HG02938 (cell line): Measurements from ENCODE around the gene DNAJB2.
"Not testable (repeated sequence)": the region's sequence is repeated elsewhere in the genome, so short reads cannot be mapped to it uniquely, and the experiment has no call there.

Experiments used
- ATAC-seq: cut with Tn5 transposase; IDR thresholded peaks from one replicate; pipeline ENCODE4 v1.9.1; 2021; ENCODE audit warnings: mild to moderate bottlenecking, moderate library complexity; ENCODE audit not compliant: unreplicated experiment

Gene DNAJB2

GRCh38 chr2:219254590-219255201 lies 24.5 kb upstream of the DNAJB2 start:
- peak; percentile 33 for ATAC-seq

GRCh38 chr2:219258942-219259341 lies 20.2 kb upstream of the DNAJB2 start:
- ATAC-seq: not testable (repeated sequence)

GRCh38 chr2:219261024-219261855 lies 17.9 kb upstream of the DNAJB2 start:
- ATAC-seq: no peak

- no peak for ATAC-seq
Observed at GRCh38 chr2:219266232-219266631, 12.9 kb upstream of the DNAJB2 start.

GRCh38 chr2:219266886-219267285 lies 12.3 kb upstream of the DNAJB2 start:
- ATAC-seq: no peak

GRCh38 chr2:219268294-219268693 lies 10.9 kb upstream of the DNAJB2 start:
- no peak for ATAC-seq

DNA sequence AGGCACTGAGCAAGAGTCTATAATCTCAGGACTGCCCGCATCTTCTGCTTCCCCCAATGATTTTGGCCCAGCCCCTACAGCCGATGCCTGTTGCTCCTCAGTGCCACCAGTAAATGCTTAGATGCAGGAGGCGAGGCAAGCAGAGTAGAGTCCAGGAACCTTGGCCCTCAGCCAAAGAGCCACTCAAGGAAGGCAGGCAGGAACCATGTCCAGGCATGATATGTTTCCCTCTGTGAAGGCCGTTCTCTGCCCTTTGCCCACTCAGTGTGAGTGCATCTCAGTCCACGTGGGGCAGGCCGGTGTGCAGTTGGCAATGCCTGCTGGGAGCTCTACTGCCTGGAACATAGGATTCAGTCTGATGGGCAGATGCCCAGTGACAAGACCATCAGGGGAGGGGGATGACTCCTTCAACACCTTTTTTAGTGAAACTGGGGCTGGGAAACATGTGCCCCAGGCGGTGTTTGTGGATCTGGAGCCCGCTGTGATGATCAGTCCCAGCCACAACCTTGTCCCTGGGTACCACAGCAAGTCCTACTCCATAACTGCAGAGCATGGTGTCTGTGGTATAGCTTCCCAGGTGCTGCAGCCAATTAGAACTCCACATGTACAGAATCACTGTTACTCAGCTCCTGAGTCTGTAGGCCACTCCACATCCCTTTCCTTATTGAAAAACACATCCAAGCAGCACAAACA lies 9.7 kb upstream of the DNAJB2 start:
- ATAC-seq: no peak

- ATAC-seq: no peak
Observed at GRCh38 chr2:219270055-219270372, 9.2 kb upstream of the DNAJB2 start.

DNA sequence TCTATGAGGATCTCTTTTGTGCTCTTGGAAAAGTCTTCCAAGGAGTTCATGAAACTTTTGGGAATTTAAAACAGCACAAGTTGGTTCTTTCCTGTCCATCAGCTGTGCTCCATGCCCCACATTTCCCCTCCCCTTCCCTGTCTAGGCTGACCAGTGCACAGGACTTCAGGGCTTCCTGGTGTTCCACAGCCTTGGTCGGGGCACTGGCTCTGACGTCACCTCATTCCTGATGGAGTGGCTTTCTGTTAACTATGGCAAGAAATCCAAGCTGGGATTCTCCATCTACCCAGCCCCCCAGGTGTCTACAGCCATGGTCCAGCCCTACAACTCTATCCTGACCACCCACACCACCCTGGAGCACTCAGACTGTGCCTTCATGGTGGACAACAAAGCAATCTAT lies 8.1 kb upstream of the DNAJB2 start:
- ATAC-seq: no peak

DNA sequence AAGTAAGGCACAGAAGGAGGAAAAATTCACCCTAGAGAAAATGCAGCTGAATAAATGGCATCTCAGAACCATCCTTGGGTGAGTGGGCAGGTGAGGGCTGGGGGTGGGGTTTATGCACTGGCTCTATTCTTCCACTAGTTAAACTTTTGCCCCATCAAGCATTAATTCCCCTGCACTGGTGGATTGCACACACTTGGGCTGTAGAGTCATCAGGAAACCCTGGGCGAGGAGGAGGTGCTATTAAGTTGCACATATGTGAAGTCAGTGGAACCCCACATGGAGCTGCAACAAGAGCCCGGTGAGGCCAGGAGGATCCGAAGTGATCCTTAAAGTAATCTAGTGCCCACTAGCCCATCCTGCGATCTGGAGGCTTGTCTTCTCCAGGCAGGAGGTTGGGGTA lies 6.8 kb upstream of the DNAJB2 start:
- no peak for ATAC-seq

DNA sequence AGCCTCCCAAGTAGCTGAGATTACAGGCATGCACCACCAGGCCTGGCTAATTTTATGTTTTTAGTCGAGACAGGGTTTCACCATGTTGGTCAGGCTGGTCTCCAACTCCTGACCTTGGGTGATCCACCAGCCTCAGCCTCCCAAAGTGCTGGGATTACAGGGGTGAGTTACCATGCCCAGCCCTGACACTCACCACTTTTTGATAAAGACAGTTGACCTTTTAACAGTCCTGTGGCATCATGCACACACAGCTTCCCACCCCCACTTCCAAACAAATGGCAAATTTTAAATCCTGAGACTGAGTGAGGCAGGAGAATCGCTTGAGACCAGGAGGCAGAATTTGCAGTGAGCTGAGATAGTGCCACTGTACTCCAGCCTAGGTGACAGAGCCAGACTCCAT lies 6.2 kb upstream of the DNAJB2 start:
- no peak for ATAC-seq

GRCh38 chr2:219273937-219274336 lies 5.2 kb upstream of the DNAJB2 start:
- no peak for ATAC-seq

DNA sequence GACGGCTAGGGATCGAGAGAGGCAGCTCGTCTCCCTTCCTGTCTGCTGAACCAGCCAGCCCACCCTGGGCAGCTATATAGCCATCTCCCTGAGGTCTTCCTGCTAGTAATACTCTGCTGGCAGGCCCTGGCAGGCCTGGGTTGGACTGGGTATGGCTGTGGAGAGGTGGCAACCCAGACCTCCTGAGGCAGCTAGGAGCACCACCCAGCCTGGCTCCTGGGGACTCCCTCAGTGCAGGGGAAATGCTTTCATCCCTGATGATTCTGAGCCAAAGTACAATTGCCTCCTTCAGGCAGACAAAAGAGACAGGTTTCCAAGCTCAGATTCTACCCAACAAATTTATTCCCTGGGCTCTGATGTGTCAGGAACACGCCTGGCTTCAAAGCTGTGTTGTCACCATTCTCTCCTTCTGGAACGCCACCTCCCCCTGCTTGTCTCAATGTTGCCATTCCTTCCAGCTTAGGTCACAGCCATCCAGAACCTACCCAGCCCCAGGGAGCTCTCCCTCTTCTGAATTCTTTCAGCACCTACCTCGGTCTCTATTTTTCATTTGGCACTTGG lies 4.7 kb upstream of the DNAJB2 start:
- no peak for ATAC-seq

DNA sequence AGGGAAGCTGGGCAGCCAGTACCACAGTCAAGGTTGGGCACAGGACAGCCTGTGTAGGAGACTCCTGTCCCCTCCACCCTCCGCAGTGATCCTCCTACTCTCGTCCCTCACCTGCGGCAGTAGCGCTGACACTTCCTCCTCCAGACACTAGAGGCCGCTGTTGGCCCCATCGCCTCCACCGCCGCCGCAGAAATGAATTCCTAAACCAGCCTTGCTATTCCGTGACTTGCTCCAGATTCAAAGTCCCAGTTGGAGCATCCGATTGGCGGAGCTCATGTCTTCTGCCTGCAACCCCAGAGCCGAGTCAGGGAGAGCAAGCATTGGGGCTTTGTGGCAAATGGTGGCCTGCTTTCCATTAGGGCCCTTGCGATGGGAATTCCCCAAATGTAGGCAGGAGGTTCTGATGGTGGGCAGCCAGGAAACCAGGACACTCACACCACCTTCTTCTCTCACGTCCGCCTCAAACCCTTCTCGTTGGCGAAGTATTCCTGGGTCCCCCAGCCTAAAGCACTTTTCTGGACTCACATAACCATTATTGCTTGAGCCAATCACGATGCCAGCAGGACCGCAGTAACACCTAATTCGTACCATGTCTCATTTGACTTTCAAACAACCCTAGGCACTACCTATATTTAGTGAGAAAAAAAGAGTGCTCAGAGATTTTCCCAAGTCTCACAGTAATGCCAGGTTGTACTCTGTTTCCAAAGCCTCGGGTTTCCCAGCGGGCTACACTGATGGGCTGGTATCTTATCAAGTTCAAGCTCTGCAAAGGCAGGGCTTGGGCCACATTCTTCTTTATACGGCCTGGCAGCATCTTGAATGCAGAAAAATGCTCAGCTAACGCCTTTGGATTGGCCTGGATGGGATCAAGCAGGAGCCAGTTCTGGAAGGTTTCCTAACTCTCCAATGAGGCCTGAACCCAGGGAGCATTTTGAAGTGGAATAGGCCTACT lies 1.2 kb upstream of the DNAJB2 start:
- no peak for ATAC-seq

- no peak for ATAC-seq
Observed at GRCh38 chr2:219278655-219279150, 463 bp upstream of the DNAJB2 start.

DNA sequence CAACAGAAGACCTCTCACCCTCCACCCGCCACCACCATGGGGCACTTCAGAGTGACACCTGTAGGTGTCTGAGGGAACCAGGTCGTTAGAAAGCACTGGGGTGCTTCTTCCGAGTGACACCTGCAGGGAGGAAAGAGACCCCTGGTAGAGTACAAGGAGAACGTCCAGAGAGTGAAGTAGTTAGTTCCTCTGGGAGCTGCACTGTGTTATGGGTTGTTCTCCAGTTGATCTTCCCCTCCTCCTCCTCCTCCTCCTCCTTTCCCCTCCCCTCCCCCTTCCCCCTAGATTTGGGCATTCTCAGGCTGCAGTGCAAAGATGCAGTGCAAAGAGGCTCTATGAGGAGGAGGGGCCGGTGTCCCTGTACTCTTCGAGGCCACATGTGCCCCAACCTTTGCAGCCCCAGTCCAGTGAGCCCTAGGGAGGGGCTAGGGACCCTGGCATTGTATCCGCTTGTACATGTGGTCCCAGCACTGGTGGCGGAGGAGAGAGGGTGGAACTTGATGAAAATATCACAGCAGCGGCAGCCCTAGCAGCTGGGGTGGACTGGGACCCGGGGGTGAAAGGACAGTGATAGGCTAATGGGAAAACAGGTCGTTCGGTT lies 850 bp downstream of the DNAJB2 start:
- ATAC-seq: no peak

GRCh38 chr2:219280651-219281050 lies 1.5 kb downstream of the DNAJB2 start:
- no peak for ATAC-seq

DNA sequence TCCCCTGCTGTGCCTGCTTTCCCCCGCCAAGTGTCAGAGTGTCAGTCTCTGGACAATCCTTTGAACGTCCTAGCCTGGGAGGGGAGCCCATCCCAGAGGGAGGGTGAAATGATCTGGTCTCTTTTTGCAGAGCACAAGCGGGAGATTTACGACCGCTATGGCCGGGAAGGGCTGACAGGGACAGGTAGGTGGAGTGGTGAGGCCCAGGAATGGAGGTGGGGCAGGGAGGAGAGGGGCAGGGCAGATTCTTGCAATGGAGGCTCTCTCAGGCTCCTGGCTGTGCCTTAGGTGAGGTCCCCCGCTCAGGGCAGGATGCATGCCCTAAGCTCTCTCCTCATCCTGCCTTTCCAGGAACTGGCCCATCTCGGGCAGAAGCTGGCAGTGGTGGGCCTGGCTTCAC lies 2.4 kb downstream of the DNAJB2 start:
- ATAC-seq: no peak

DNA sequence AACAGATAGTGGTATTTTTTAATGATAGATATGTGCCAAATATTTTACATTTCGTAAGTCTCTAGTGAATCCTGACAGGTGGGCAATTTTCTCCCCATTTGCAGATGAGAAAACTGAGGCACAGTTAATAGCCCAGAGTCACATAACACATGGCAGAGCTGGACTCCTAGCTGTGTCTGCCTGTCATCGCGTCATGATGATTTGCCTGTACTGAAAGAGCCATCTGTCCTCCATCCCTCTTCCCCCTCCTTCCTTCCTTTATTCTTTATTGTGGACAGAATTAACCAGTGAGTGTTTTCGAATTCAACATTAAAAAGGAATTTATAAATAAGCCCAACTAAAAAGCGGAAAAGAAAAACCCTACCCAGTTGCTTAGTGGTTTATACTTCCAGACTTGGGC lies 3.2 kb downstream of the DNAJB2 start:
- no peak for ATAC-seq

DNA sequence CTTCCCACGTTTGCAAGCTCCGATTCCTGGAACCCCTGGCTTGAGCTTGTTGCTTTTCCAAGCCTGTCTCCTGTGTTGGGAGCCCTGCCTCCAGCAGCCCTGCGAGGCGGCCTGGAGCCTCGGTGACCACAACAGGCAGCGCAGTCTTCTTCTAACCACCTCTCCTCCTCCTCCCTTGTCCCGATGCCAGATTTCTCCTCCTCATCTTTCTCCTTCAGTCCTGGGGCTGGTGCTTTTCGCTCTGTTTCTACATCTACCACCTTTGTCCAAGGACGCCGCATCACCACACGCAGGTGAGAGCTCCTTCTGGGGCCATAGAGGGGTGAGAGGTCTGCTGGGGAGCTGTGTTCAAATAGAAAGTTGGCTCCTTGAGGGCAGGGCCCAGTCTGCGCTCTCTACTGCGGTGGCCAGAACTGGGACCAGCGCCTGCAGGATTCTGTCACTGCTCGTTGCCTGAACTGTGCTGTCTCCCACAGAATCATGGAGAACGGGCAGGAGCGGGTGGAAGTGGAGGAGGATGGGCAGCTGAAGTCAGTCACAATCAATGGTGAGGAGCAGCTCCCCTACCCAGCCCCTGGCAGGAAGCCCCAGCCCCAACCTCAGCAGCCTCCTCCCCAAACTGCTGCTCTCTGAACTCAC lies 3.9 kb downstream of the DNAJB2 start:
- ATAC-seq: no peak
